ENCODE measurements around the gene RIN1.
A peak's percentile ranks its signal among the peaks of the same experiment; 100 is the strongest.
"Not testable (repeated sequence)": the region's sequence is repeated elsewhere in the genome, so short reads cannot be mapped to it uniquely, and the experiment has no call there.

The RIN1 gene

GRCh38 chr11:66318600-66318970 is 17.6 kb downstream of the RIN1 start:
- no peak for DNase-seq (ENCODE audit: low read depth)

DNA sequence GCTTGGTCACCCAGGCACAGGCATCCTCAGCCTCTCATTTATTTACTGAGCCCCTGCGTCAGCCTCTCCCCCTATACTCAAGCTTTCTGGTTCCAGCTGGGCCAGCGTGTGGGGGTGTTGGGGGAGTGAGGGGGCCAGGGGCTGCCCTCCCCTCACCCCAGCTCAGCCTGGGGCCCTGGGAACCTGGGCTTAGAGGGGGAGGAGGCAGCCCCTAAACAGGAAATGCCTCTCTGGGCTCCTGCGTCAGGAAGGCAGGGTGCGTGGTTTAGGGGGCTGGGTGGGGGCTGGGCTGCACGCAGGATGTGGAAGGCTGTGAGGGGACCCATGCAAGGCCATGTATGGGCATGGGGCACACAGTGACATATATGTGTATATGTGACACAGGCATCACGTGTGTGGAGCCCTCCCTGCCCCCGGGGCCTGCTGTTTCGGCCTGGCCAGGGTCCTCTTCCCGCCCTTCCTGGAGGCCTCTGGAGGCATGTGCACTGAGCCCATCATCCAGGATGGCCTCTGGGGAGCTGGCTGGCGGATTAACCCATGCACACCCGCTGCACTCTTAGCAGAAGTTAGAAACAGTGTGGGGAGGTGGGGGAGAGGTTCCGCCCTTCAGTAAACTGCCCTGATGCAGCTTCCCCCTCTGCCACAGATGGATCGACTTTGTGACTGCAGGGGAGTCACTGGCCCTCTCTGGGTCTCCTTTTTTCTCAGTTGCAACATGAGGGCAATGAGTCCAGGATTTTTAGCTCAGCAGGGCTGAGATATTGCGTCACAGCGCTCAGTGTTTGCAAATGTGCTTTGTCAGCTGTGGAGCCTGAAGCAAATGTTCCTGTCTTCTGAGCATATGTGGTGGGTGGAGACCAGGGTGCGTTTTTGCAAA is 18.3 kb downstream of the RIN1 start:
- peak; percentile 63 for DNase-seq (ENCODE audit: low read depth)

- DNase-seq (ENCODE audit: low read depth) = peak; percentile 42
These were observed 18.9 kb downstream of the RIN1 start for GRCh38 chr11:66317322-66317722.

DNA sequence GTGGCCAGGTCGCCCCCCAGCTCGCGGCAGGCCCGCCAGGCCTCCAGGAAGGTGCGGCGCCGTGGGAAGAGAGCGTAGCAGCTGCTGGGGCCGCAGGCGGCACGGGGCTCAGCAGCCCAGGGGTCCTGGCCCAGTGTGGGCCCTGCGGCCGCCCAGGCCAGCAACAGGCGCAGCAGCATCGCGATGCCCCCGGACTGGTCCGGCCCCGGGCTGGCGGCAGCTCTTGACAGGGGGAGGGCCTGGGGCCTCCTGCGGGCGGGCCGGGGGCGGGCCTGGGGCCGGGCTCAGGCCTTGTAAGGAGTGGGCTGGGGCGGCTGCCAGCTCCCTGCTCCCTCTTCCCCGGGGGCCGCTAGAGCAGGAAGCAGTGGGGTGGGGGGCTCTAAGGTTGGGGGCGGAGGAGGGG is 19.4 kb downstream of the RIN1 start, which contains the start of gene CD248:
Gene CD248, minus strand, starts transcription at position 196 of the 403 bp plus-strand sequence. Its CDS starts 17 bp downstream, at position 179.
- no peak for DNase-seq (ENCODE audit: low read depth)

DNA sequence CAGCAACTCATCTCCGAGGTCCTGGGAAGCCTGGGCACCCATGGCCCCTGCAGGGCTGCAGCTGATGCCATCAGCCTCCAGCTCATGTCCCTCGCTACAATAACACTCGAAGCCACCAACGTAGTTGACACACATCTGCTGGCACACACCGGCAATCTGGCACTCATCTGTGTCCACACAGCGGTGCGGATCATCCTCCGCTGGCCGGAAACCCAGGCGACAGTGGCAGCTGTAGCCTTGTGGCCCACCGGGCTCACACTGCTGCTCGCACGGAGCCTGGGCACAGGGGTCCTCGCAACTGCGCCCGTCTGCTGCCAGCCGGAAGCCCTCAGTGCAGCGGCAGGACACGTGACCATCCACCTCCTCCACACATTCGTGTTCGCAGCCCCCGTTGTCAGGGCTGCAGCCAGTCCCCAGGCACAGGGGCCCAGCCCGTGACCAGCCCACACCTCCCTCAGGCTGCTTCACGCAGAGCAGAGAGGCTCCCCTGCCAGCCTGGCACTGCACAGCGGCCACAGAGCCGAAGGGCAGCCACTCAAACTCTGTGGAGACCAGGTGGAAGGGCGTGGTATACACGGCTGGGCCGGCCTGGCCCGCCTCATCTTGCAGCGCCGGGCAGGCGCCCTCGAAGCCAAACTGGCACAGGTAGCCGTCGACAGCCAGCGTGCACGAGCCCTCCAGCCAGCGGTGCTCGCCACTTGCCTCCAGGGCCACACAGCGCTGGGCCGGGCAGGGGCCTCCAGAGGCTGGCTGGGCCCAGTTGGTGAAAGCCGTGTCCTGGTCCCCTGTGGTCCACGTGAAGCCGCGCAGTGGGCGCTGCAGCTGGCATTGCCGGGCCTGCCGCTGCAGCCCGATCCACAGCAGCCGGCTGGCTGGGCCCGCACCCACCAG is 20.1 kb downstream of the RIN1 start:
- DNase-seq (ENCODE audit: low read depth) = no peak

- no peak for DNase-seq (ENCODE audit: low read depth)
These were observed 20.7 kb downstream of the RIN1 start for GRCh38 chr11:66315498-66315885.

- no peak for DNase-seq (ENCODE audit: low read depth)
These were observed 21.4 kb downstream of the RIN1 start for GRCh38 chr11:66314561-66315497.

- DNase-seq (ENCODE audit: low read depth) = no peak
These were observed 22.1 kb downstream of the RIN1 start for GRCh38 chr11:66314186-66314501.

DNA sequence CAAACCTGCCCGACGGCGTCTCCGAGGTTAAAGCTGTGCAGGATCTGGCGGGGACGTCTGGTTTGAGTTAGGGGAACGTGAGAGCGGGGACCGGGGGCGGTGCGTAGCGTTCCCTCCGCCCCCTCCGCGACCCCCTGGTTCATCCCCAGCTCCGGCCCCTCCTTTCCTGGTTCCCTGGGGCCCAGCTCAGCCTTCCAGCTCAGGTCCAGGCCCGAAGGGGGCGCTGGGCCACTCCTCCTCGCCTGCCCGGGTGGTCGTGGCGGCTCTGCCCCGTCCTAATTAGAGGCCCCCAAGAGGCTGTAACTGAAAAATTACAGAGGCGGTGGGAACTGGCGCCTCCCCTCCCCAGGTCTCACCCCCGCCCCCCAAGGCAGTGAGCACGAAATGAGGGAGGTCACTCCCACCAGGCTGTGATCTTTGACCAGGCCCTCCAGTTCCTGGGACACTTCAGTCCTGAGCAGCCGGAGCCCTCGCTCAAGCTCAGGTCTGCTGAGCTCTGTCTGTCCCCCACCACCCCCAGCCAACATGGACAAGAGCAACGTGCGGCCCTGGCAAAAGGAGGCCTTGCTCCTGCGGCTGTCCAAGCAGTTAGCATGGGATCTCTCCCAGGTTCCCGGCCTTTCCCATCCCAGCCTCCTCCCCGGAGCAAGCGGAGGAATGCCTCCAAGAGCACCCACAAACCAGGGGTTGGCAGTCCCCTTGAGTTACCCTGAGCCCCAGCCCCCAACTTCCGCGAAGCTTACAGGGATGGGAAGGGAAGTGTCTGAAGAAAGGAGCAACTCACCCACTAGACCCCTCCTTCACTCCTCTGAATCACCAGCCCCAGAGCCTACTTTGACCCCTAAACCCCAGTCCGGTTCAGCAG is 22.7 kb downstream of the RIN1 start:
- no peak for DNase-seq (ENCODE audit: low read depth)

DNA sequence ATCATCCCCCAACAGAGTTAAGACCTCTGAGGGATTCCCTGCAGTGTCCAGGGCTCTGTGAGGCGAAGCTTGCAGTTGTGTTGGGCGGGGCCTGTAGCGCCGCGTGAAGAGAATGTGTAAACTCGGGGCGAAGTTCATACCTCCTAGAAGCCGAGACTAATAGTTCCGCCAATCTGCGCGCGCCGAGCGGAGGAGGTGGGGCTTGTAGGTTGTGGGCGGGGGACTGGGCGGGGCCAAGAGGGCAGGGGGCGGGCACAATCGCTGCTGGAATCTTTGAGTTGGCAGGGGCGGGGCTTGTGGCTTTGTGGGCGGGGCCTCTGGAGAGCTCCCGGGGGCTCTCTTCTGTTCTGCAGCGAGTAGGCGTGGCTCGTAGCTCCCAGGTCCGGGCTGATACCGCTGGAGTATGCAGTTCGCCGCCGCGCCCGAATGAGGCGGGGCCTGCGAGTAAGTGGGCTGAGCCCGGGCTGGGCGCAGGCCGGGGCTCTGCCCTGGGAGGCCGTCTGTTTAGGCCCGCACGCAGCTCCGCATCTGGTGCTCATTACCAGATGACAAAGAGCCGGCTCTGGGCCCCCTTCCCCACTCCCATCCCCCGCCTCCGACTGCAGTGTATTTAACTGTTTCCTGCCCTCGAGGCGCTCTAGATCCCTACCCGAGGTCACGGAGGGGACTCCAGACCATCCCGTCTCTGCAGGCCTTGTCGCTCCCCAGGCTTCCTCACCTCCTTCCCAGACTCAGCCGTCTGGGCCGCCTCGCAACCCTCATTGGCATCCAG is 23.5 kb downstream of the RIN1 start:
- DNase-seq (ENCODE audit: low read depth) = peak; percentile 99

GRCh38 chr11:66311965-66312548 is 24.2 kb downstream of the RIN1 start:
- DNase-seq (ENCODE audit: low read depth) = peak; percentile 96

- no peak for DNase-seq (ENCODE audit: low read depth)
These were observed 24.7 kb downstream of the RIN1 start for GRCh38 chr11:66311470-66311964.

- not testable (repeated sequence) for DNase-seq (ENCODE audit: low read depth)
These were observed 25.3 kb downstream of the RIN1 start for GRCh38 chr11:66310803-66311440.

GRCh38 chr11:66310324-66310723 is 25.9 kb downstream of the RIN1 start:
- no peak for DNase-seq (ENCODE audit: low read depth)

GRCh38 chr11:66309475-66309874 is 26.8 kb downstream of the RIN1 start:
- DNase-seq (ENCODE audit: low read depth) = no peak

DNA sequence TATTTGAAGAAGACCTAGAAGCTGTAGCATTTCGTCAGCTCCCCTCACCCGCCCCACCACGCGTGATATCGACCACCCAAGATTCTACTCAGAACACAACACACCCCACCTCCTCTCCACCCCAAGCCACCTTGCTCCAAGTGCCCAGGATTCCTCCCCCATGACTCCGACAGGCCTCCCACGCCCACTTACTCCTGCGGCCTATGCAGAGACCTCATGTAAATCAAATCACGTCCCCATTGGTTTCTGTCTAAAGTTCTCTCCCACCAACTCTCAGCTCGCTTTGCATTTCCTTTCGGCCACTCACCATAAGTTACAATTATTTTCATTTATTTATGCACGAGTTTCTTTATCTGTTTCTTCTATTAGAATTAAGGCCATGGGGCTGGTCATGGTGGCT is 33.6 kb downstream of the RIN1 start:
- DNase-seq (ENCODE audit: low read depth) = no peak

GRCh38 chr11:66299186-66299585 is 37.0 kb downstream of the RIN1 start:
- no peak for DNase-seq (ENCODE audit: low read depth)

- no peak for DNase-seq (ENCODE audit: low read depth)
These were observed 38.6 kb downstream of the RIN1 start for GRCh38 chr11:66297610-66298009.

Measured in activated gamma-delta T cell treated with anti-CD3 and anti-CD28 coated beads, Interleukin-2, amount 50 U/mL, for 16 hours (primary cell).